Stimulated activated naive CD8-positive, alpha-beta T cell treated with anti-CD3 and anti-CD28 coated beads, Interleukin-15, Interleukin-2, amounts not matched to agents 100 U/mL and 50 U/mL, for 24 hours (primary cell): ENCODE results near the gene DVL1.

Experiments used
- ATAC-seq: fragments of 150-1000 bp; cut with Tn5 transposase; one replicate; pipeline ENCODE4 v1.10.0; 2021
- DNase-seq: peaks from one replicate; pipeline ENCODE4 v3.0.0; 2021

The DVL1 gene

GRCh38 chr1:1296070-1297061, 52.9 kb downstream of the DVL1 start:
- ATAC-seq (no peak), DNase-seq (no peak)

GRCh38 chr1:1295154-1295923, 53.9 kb downstream of the DVL1 start:
- ATAC-seq (no peak), DNase-seq (no peak)

DNA sequence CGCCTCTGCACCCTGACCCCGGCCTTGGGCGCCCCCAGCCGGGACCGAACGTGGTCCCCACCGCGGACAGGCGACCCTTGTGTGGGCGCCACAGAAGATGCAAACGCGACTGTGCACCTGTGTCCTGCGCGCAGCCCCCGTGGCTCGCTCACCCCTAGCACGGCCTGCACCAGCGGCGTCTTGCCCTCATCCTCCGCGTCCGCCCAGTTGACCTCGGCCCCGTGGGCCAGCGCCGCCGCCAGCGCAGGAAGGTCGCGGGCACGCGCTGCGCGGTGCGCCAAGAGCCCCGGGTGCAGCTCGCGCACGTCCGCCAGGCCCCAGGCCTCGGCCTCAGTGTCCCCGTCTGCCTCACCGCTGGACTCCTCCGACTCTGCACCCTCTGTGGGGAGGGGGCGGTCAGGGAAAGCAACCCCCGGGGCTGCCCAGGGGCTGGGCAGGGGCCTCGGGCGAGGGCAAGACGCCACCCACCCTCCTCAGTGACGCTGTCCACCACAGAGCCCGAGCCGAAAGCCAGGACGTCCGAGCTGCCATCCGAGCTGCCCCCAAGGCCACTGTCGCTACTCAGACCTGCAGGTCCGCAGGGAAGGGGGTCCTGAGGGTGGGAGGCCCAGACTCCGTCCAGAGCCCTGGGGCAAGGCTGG, 54.8 kb downstream of the DVL1 start:
- DNase-seq, result no peak

GRCh38 chr1:1293263-1294249, 55.7 kb downstream of the DVL1 start:
- ATAC-seq, result peak; percentile 15
- DNase-seq, result no peak

More for the DNA sequence above, 54.8 kb downstream of the DVL1 start:
- ATAC-seq, result no peak

DNA sequence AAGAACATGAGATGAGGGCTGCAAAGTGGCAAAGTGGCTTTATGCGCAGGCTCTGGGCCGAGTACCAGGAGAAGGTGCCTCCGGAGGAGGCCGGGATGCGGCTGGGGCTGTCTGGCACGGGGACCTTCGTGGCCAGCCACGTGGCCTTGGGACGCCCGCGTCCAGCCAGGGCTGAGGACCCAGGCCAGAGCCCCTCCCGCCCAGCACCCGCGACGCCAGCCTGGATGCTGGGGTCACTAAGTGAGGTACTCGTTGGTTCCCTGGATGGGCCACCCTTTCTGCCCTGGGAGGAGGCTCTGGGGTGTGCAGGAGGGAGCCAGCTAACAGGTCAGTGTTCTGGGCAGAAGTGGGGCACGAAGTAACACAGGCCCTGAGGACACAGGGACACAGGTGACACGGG, 56.4 kb downstream of the DVL1 start:
- DNase-seq (no peak), ATAC-seq (no peak)

DNA sequence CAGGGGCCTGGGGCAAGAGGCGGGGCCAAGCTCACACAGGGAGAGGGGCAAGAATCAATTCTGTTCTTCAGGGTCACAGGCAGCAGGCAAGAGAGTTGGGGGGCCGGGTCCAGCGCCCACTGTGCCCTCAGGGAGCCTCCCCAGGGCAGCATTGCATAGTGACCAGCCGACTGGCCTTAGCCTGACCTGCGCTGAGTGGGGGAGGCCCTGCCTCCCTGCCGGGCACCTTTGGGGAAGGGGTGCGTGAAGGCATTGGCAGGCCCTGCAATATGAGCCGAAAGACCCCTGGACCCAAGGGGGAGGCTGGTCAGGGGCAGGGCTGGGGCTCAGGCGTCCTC, 56.8 kb downstream of the DVL1 start:
- no peak for DNase-seq
- ATAC-seq, result no peak

- ATAC-seq, result peak; percentile 35
- peak; percentile 63 for DNase-seq
These were observed 57.4 kb downstream of the DVL1 start for GRCh38 chr1:1291548-1292441.

- DNase-seq, result no peak
- ATAC-seq, result no peak
These were observed 58.1 kb downstream of the DVL1 start for GRCh38 chr1:1291023-1291528.

- DNase-seq (peak; percentile 75), ATAC-seq (peak; percentile 44)
These were observed 58.9 kb downstream of the DVL1 start for GRCh38 chr1:1290238-1290731.

GRCh38 chr1:1287288-1288110, 61.7 kb downstream of the DVL1 start:
- ATAC-seq, result no peak
- no peak for DNase-seq

- ATAC-seq, result no peak
- DNase-seq, result no peak
These were observed 62.6 kb downstream of the DVL1 start for GRCh38 chr1:1286313-1287261.

DNA sequence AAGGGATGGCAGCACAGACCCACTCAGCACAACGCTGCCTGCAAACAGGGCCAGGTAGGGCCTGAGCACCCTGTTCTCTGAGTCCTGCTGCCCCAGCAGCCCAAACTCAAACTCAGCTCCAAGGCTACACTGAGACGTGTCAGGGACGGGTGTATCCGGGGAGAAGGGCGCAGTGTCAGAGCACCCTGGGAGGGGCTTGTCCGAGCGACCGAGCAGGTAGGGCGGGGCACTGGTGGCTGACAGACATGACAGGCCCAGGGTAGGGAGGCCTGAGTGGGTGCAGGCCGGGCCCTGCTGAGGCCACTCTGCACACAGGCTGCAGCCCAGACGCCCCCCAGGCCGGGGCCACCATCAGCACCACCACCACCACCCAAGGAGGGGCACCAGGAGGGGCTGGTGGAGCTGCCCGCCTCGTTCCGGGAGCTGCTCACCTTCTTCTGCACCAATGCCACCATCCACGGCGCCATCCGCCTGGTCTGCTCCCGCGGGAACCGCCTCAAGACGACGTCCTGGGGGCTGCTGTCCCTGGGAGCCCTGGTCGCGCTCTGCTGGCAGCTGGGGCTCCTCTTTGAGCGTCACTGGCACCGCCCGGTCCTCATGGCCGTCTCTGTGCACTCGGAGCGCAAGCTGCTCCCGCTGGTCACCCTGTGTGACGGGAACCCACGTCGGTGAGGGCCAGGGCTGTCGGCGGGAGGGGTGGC, 63.5 kb downstream of the DVL1 start:
- ATAC-seq (no peak), DNase-seq (no peak)
